Sigmoid colon (tissue), 7 donors: Measurements from ENCODE around the gene FAM120B. TPM values are rescaled to one million over a fixed set of nuclear protein-coding genes. Genes with fewer than 3 reads are reported as not detected.
A peak's percentile ranks its signal among the peaks of the same experiment; 100 is the strongest.

Experiments
- DNase-seq: peaks from one replicate; pipeline ENCODE4 v3.0.0-alpha.2; 2019
- H3K27ac ChIP-seq, 4 donors: fragments of 200-600 bp; sonication (generic); one replicate each; pipeline ENCODE4 v1.5.1; 2016 to 2019; ENCODE audit warnings: mild to moderate bottlenecking in 1 of 4
- H3K27me3 ChIP-seq, 3 donors: fragments of 200-600 bp; sonication (generic); one replicate each; pipeline ENCODE4 v1.5.1; 2019; ENCODE audit warnings: mild to moderate bottlenecking in 1 of 3
- H3K36me3 ChIP-seq, 4 donors: fragments of 200-600 bp; sonication (generic); one replicate each; pipeline ENCODE4 v1.5.1; 2016 to 2019
- H3K4me1 ChIP-seq, 4 donors: fragments of 200-600 bp; sonication (generic); one replicate each; pipeline ENCODE4 v1.5.1; 2017 to 2019
- H3K4me3 ChIP-seq, 4 donors: fragments of 200-600 bp; sonication (generic); one replicate each; pipeline ENCODE4 v1.5.1; 2017 to 2019; ENCODE audit warnings: mild to moderate bottlenecking in 2 of 4, moderate library complexity in 1 of 4
- H3K9me3 ChIP-seq, 4 donors: fragments of 200-600 bp in 3 of 4; sonication (generic) in 3 of 4; one replicate each; pipeline versions ENCODE4 v1.5.1 to v1.6.1; 2013 to 2019
- EP300 ChIP-seq, 4 donors: sonication (generic); formaldehyde crosslinking; IDR thresholded peaks; one replicate each; pipeline ENCODE4 v1.6.1; 2017; ENCODE audit warnings: antibody characterized with exemption in 4 of 4
- POLR2A ChIP-seq, 2 donors: fragments of 450-650 bp; IDR thresholded peaks; one replicate each; pipeline ENCODE4 v1.6.1; 2016; ENCODE audit warnings: antibody characterized with exemption in 2 of 2, mild to moderate bottlenecking in 2 of 2, moderate library complexity in 2 of 2
- POLR2AphosphoS5 ChIP-seq, 4 donors: sonication (generic); formaldehyde crosslinking; IDR thresholded peaks; one replicate each; pipeline ENCODE4 v1.6.1; 2017; ENCODE audit warnings: antibody characterized with exemption in 4 of 4
- WGBS, 2 donors: extraction: QIAGEN DNeasy Blood & Tissue Kit; methylation state at CpG; one replicate each; pipeline ENCODE4 v1.1.7; 2013; 5-methylcytosine and 5-hydroxymethylcytosine counted together
- intact Hi-C: fragments of 100-400 bp; cut with DNase I; formaldehyde crosslinking; loops from one replicate; pipeline ENCODE4 v1.15.1; 2023
- polyA plus RNA-seq, 3 donors: library from polyadenylated mRNA; stranded (reverse); fragments of 200-250 nt; gene quantifications; one replicate each; pipeline ENCODE4 v1.2.3, GENCODE V29; 2013
- total RNA-seq, 4 donors: library from RNA; depleted of rRNA; stranded (reverse); fragments of >200 nt; gene quantifications; one replicate each; pipeline ENCODE4 v1.1.0, GENCODE V29; 2016
- TF ChIP-seq, protein P1 (sequence below), 4 experiments: fragments of 450-650 bp in 3 of 4; fragments of 200-600 bp in 1 of 4; IDR thresholded peaks; one replicate each; pipeline ENCODE4 v1.5.1; 2016 to 2019; ENCODE audit warnings: antibody characterized with exemption in 4 of 4, mild to moderate bottlenecking in 3 of 4, moderate library complexity in 2 of 4
- donor health status: healthy with polysubstance abuse.
- donor health status: Bipolar disorder and iron deficiency.
- donor health status: healthy.

FAM120B gene
- total and polyA plus RNA-seq, 7 donors: 5.5 to 55.0 (median 29.6) TPM

DNA sequence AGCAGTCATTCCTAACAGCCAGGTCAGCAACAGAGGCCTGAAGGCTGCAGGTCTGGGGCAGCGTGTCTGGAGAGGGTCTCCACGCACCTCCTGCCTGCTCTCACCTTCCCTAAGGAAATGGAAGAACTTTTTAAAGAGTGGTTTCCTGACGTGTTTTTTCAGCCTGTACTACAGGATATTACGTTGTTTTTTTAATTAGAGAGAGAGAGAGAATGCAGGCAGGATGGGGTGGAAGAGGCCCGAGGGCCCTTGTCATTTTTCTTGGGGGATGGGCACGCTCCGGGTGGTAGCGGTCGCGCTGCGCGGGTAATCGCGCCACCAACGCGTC lies 17.7 kb upstream of the FAM120B start:
- DNase-seq: no peak
- peaks cover 0 to 5% (median 0%) of the 10 kb centered on the region in 4 donors for H3K36me3 ChIP-seq
- H3K4me1 ChIP-seq: peaks cover 0 to 45% (median 42%) of the 10 kb centered on the region in 4 donors
- H3K27me3 ChIP-seq: peaks cover 45 to 72% (median 65%) of the 10 kb centered on the region in 3 donors
- peak overlapping the region in 3 of 4 donors; percentile 56 to 69 (median 66) for H3K4me3 ChIP-seq
- no peaks in the 10 kb centered on the region for H3K9me3 ChIP-seq
- 4 to 15% methylated on average over 16 of the region's 16 CpGs for WGBS, 2 donors
- intact Hi-C loops: loop anchor here (2.0 kb wide), 1 partner anchor 458 kb away; no protein-coding TSS in a partner anchor
- no peak overlapping the region for H3K27ac ChIP-seq
- TF ChIP-seq, protein P1, sequence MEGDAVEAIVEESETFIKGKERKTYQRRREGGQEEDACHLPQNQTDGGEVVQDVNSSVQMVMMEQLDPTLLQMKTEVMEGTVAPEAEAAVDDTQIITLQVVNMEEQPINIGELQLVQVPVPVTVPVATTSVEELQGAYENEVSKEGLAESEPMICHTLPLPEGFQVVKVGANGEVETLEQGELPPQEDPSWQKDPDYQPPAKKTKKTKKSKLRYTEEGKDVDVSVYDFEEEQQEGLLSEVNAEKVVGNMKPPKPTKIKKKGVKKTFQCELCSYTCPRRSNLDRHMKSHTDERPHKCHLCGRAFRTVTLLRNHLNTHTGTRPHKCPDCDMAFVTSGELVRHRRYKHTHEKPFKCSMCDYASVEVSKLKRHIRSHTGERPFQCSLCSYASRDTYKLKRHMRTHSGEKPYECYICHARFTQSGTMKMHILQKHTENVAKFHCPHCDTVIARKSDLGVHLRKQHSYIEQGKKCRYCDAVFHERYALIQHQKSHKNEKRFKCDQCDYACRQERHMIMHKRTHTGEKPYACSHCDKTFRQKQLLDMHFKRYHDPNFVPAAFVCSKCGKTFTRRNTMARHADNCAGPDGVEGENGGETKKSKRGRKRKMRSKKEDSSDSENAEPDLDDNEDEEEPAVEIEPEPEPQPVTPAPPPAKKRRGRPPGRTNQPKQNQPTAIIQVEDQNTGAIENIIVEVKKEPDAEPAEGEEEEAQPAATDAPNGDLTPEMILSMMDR (IDR thresholded peaks at IDR 0.05): no peak
- TF ChIP-seq POLR2AphosphoS5 (IDR thresholded peaks at IDR 0.05): no peak
- TF ChIP-seq POLR2A (IDR thresholded peaks at IDR 0.05): no peak
- no peak for TF ChIP-seq EP300 (IDR thresholded peaks at IDR 0.05)

DNA sequence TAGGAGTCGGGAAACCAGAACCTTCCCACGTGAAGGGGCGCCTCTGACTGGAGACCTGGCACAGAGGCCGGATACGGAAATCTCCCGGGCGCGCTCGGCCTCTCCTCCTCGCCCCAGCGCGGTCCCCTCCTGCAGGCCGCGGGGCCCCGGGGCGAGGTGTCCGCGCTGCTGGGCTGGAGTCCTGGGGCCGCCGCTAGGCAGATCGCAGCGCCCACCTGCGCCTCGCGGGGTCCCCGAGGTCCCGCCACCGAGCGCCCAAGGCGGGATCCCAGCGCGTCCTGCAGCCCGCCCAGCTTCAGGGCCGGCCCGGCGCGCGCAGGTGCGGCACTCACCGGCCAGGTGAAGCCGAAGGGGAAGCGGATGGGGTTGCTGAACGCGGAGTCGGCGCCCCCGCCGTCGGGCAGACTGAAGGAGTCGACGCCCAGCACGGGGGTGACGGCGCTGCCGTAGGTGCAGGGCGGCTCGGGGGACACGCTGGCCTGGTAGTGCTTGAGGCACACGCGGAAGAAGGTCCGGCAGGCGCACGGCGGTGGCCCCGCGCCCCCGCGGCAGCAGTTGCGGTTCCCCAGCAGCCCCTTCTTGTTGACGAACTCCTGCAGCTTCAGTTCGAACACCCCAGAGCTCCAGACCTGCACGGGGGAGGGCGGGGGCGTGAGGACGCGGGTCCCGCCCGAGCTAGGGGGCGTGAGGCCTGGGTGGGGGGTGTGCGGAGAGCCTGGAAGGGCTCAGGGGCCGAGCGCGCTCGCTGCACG lies 17.2 kb upstream of the FAM120B start:
- Histone ChIP-seq H3K9me3 (no peaks in the 10 kb centered on the region), H3K27ac (peak overlapping the region in 3 of 4 donors; percentile 46 to 65 (median 62)), H3K36me3 (peaks cover 0 to 5% (median 0%) of the 10 kb centered on the region in 4 donors), H3K4me3 (peak overlapping the region; percentile 48 to 69 (median 61)), H3K27me3 (peaks cover 48 to 77% (median 71%) of the 10 kb centered on the region in 3 donors), H3K4me1 (peaks cover 0 to 45% (median 42%) of the 10 kb centered on the region in 4 donors)
- DNase-seq: peak; percentile 62
- TF ChIP-seq POLR2A (IDR thresholded peaks at IDR 0.05) (no peak), EP300 (IDR thresholded peaks at IDR 0.05) (no peak), POLR2AphosphoS5 (IDR thresholded peaks at IDR 0.05) (no peak)
- TF ChIP-seq, protein P1 (IDR thresholded peaks at IDR 0.05): no peak
- WGBS, 2 donors: 1 to 2% methylated on average over 85 of the region's 85 CpGs
- intact Hi-C loops: loop anchor here (2.0 kb wide), 1 partner anchor 459 kb away; no protein-coding TSS in a partner anchor

DNA sequence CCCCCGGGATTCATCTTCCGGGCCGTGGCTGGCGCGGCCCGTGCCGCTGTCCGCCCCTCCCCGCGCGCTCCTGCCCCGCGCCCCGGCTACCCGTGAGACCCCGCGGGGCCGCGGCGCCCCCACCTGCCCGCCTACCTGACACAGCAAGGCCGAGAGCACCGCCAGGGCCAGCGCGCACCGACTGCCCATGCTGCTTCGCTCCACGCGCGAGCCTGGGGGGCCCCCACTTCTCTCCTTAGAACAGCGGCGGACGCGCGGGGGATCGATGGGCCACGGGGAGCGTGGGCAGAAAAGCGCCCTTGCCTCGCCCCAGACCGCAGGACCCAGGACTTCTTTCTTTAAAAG lies 16.6 kb upstream of the FAM120B start:
- intact Hi-C loops: loop anchor here (2.0 to 5.0 kb wide), 3 partner anchors 328 to 498 kb away; no protein-coding TSS in a partner anchor
- 0 to 1% methylated on average over 41 of the region's 41 CpGs for WGBS, 2 donors
- peak; percentile 67 for DNase-seq
- TF ChIP-seq EP300 (IDR thresholded peaks at IDR 0.05) (no peak), POLR2A (IDR thresholded peaks at IDR 0.05) (no peak), POLR2AphosphoS5 (IDR thresholded peaks at IDR 0.05) (no peak)
- TF ChIP-seq, protein P1 (IDR thresholded peaks at IDR 0.05): no peak
- Histone ChIP-seq H3K36me3 (peaks cover 0 to 4% (median 0%) of the 10 kb centered on the region in 4 donors), H3K27ac (peak overlapping the region; percentile 46 to 65 (median 63)), H3K4me1 (peaks cover 0 to 46% (median 45%) of the 10 kb centered on the region in 4 donors), H3K4me3 (peak overlapping the region; percentile 48 to 69 (median 61)), H3K27me3 (peaks cover 49 to 83% (median 76%) of the 10 kb centered on the region in 3 donors), H3K9me3 (no peaks in the 10 kb centered on the region)

DNA sequence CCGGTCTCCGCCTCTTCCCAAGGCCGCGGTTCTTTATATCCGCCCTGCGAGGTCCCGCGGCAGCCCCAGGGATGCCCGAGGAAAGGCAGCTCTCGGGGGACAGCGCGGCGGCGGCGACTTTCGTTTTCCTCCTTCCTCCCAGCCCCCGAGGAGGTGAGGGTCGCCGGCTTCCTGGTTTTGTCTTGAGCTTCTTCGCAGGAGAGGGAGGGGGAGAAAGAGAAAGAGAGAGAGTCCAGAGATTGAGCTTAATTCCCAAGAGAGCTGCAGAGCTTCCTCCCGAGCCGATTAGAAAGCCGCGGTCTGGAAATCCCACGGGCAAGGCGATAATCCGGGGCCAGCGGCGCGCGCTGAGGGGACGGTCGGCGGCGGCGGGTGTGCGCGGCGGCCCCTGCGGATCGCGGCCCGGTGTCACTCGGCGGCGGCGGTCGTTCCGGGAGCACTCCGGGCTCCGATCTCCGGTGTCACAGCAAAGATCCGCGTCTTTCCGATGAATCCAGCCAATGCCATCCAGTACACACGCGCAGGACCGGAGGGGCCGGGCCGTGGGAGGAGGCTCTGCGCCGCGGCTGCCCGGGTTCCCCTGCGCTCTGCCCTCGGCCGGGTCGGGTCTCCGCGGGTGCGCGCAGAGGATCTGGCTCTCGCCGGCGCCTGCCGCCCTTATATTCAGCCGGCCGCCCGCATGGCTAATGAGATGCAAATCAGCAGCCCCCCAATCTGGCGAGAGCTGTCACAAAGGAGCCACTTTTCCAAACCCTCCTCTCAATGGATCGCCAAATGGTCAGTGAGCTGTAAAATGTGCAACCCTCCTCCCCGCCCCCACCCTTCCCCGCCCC lies 16.0 kb upstream of the FAM120B start, which contains the start of gene DLL1:
TSS of gene DLL1 (minus strand) at position 783 of the 833 bp plus-strand sequence. CDS start 939 bp downstream, outside the sequence.
- 0 to 1% methylated on average over 83 of the region's 83 CpGs for WGBS, 2 donors
- H3K36me3 ChIP-seq: no peaks in the 10 kb centered on the region
- H3K9me3 ChIP-seq: no peaks in the 10 kb centered on the region
- H3K27me3 ChIP-seq: peaks cover 55 to 89% (median 82%) of the 10 kb centered on the region in 3 donors
- peak within 1 kb of the TSS; percentile 49 to 65 (median 63) for H3K27ac ChIP-seq
- TF ChIP-seq, protein P1 (IDR thresholded peaks at IDR 0.05): no peak
- peak in 3 of 4 donors; percentile 7 to 54 (median 32) for TF ChIP-seq POLR2AphosphoS5 (IDR thresholded peaks at IDR 0.05)
- TF ChIP-seq EP300 (IDR thresholded peaks at IDR 0.05): no peak
- peak in 1 of 2 donors; percentile 11 for TF ChIP-seq POLR2A (IDR thresholded peaks at IDR 0.05)
- H3K4me1 ChIP-seq: peaks cover 0 to 52% (median 50%) of the 10 kb centered on the region in 4 donors
- H3K4me3 ChIP-seq: peak within 1 kb of the TSS; percentile 48 to 69 (median 61)
- DNase-seq: peak; percentile 68
- intact Hi-C loops: loop anchor here (5.0 kb wide), 2 partner anchors 328 to 498 kb away; no protein-coding TSS in a partner anchor
